AG10803 (cell line): ENCODE results near the gene IQCE.

ENCODE experiments used
- DNase-seq: peaks from one replicate; pipeline ENCODE4 v3.0.0; 2010; ENCODE audit warnings: low read depth
- H3K4me3 ChIP-seq: 2 replicates; pipeline ENCODE4 v1.5.1; 2011; ENCODE audit warnings: mild to moderate bottlenecking, low read length, control low read depth
- CTCF ChIP-seq: conservative IDR thresholded peaks from 2 replicates; pipeline ENCODE4 v1.5.1; 2011; ENCODE audit warnings: mild to moderate bottlenecking, low read length, control low read depth, inconsistent platforms

The IQCE gene

GRCh38 chr7:2610898-2611297 is 52.1 kb downstream of the IQCE start:
- no peak overlapping the region for H3K4me3 ChIP-seq
- no peak for DNase-seq
- no peak for TF ChIP-seq CTCF

- TF ChIP-seq CTCF = no peak
- no peak overlapping the region for H3K4me3 ChIP-seq
- DNase-seq = no peak
These were observed 52.6 kb downstream of the IQCE start for GRCh38 chr7:2611401-2611800.

GRCh38 chr7:2611922-2612321 is 53.1 kb downstream of the IQCE start:
- DNase-seq = no peak
- TF ChIP-seq CTCF = no peak
- no peak overlapping the region for H3K4me3 ChIP-seq

GRCh38 chr7:2612445-2613097 is 53.8 kb downstream of the IQCE start:
- no peak for TF ChIP-seq CTCF
- no peak overlapping the region for H3K4me3 ChIP-seq
- no peak for DNase-seq

GRCh38 chr7:2613098-2613930 is 54.5 kb downstream of the IQCE start:
- DNase-seq = no peak
- no peak for TF ChIP-seq CTCF
- H3K4me3 ChIP-seq = no peak overlapping the region

- no peak for TF ChIP-seq CTCF
- DNase-seq = peak; percentile 81
- peak overlapping the region; percentile 40 for H3K4me3 ChIP-seq
These were observed 55.3 kb downstream of the IQCE start for GRCh38 chr7:2613931-2614600.
